Activated naive CD8-positive, alpha-beta T cell treated with anti-CD3 and anti-CD28 coated beads, Interleukin-2, amount 50 U/mL, for 16 hours (primary cell): ENCODE data around the gene POU6F2.
"Not testable (repeated sequence)": the region's sequence is repeated elsewhere in the genome, so short reads cannot be mapped to it uniquely, and the experiment has no call there.

Experiments
- DNase-seq: peaks from one replicate; pipeline ENCODE4 v3.0.0-alpha.2; 2020; ENCODE audit warnings: low read depth, low spot score

POU6F2 gene

DNA sequence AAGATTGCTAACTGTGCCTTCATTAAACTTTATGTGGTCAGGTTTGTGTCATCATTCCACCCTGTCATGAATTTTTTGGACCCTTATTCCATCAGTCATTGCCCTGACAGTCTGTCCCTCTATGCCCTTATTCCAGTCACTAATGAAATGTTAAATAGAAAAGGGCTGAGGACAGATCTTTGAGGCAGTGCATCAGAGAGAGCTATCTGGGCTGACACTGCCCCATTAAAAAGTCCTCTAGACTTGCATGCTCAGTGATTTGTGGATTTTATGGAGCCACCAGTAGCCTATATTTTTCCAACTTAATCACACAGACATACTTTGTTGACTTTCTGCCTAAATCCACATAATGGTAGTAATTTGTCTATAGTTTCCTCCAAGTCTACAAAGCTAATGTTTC, 323.8 kb downstream of the POU6F2 start:
- DNase-seq = no peak

DNA sequence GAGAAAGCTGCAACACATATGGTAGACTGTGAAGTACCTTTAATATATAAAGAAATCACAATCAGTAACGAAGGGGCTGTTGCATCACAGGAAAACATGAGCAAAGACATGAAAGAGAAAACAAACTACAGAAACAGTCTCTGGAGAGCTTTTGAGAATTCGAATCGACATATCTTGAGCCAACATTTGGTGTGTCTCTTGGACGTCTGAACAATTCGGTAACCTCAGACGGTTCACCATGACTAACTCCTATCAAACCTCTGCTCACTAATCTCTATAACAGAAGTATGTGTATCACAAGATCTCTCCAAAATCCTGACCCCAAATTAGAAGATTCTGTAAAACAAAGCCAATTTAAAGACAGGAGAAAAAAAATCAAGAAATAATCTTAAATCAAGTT, 326.5 kb downstream of the POU6F2 start:
- DNase-seq = no peak

DNA sequence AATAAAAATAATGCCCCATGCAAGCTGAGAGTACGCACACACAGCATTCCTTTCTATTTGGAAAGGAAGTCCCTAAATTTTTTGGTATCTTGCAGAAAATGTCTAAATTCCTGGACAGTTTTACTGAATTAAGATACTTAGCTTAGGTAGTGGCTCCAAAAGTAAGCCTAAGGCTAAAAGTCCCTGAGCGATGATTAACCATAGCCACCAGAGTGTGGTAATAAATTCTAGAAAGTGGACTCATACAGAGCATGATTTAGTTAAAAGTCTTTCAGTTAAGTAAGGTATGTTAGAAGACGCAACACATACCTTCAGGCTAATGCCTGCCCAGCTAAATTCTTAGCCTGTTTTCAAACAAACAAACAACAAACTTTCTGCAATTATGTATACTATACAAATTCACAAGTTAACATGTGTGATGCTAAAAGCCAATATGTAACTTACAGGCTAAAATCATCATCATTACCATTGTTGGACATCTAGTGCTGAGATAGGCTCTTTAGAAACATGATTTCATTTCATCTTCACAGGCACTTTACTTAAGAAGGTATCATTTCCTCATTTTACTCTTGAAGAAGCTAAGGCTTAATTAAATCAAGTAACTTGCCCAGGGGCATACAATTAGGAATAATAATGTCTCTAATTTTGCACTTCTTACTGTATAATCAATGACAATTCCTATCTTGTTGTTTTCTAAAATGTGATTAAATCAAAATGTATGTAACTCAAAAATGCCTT, 327.1 kb downstream of the POU6F2 start:
- no peak for DNase-seq

DNA sequence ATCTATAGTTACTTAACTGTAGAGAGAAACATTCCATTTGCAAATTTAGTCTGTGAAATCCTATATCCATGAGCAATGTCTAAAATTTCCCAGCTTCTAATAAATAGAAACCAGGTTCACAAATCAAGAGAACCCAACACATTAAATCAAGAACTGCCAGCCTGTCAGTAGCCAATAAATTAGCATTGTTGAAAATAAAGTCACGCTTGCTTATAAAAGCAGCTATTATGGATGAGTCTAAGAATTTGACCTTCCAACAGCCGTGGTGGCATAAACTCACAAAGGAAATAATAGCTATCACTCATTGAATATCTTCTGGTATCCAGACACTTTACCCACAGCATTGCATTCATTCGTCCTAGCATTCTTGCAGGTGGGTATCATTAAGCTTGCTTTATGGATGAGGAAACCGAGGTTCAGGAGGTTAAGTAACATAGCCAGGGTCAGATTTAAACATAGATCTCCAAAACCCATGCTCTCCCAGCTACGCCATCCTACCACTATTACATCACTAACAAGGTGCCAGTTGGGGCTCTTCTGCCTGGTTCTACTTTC, 328.4 kb downstream of the POU6F2 start:
- no peak for DNase-seq

DNA sequence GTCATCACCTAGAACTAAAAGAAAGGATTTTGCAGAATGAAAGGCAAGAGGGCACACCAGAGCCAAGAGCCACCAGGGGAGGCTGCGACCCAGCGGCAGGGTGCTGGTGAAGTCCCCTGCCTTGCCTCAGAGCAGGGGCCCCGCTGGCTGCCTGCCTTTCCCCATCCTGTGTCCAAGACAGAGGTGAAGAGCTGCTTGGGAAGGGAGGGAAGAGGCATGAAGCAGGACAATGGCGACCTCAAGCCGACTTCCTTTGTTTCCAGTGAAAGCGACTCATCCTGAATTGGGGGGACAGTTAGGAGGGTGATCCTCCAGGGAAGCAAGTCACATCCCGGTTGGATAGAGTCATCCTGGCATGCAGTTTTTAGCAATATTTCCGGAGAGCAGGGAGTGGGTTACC, 333.0 kb downstream of the POU6F2 start:
- DNase-seq = no peak

DNA sequence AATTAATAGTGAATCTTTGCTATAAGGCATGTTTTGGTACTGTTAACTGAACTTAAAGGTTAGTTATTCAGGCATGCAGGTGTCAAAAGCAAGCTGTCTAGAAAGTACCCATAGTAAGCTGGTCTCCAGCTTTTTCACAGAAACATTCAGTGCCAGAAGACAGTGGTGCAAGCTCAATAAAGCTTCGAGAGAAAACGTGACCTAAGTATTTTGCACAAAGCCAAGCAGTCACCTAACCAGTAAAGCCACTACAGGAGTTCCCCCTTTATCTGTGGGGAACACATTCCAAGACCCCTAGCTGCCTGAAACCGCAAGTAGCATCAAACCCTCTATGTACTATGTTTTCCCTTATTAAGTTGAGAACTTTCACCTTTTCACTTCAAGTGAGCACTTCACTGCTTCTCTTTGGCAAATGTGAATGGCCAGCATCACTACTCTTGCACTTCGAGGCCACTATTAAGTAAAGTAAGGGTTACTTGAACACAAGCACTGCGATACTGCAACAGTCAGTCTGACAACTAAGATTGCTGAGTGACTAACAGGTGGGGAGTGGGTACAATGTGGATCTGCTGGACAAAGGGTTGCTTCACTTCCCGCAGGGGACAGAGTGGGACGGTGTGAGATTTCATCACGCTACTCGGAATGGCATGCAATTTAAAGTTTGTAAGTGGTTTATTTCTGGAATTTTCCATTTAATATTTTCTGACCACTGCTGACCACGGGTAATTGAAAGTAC, 334.7 kb downstream of the POU6F2 start:
- DNase-seq = no peak

DNA sequence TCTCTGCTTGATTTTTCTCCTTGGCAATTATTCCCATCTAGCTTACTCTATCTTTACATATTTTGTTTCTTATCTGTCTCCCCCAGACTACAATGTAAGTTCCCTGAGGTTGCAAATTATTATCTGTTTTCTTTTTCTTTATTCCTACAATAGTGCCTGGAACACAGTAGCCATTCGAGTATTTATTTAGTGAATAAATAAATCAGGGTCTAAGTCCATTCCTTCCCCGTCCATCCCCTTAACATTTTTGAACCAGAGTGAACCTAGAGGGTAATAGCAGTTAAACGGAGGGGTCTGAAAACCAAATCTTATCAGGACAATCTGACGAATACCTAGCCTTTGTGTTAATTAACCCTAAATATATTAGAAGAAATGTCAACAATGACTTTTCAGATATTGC, 335.7 kb downstream of the POU6F2 start:
- no peak for DNase-seq

DNA sequence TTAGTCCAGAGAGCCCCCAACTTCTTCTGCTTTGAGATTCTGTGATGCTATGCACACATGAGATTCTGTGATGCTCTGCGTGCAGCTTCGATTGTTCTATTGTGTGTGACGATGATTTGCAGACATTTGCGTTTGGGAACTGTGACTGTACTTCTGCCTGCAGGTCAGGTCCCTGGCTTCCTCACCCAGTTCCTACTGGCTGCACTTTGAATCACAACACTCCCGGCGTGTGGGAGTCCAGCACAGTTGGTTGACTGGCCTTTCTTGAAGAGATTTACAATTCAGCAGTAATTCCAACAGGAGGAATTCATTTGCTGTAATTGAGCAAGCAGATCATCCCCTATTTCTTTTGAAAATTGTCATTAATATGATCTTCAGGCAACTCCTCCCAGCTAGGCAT, 336.3 kb downstream of the POU6F2 start:
- no peak for DNase-seq

DNA sequence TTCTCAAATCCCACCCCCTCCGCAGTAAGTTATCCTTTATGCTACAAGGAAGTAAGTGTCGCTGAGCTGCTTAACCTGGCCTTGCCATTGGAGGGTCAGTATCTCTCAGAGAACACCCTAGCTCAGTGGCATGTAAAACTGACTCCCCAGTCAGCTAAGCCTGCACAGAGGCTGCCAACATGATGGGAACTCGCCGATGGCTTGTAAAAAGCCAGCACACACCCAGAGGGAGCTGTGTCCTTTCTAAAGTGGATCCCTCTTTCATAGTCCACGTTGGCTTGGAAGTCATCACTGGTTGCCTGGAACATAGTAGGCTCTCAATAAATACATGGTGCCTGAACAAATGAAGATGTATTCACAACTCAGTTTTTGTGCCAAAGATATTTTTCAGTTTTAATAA, 339.4 kb downstream of the POU6F2 start:
- DNase-seq = no peak

DNA sequence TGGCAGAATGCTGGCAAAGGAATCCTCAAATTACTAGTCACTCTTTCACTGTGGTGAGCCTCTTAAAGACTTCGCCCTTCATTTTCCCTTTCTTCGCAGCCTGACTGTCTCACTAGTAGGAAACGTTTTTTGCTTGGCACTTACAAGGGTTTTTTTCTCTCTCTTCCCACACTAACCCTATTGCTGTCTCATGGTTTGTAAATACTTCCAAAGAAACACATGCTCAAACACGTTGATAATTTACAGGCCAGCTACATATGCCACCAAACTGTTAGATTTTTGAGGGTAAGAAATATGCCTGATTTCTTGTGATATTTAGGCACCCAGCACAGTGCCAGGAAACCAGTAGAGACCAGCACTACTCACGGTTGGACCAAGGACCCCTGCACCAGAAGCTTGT, 340.2 kb downstream of the POU6F2 start:
- DNase-seq = no peak

DNA sequence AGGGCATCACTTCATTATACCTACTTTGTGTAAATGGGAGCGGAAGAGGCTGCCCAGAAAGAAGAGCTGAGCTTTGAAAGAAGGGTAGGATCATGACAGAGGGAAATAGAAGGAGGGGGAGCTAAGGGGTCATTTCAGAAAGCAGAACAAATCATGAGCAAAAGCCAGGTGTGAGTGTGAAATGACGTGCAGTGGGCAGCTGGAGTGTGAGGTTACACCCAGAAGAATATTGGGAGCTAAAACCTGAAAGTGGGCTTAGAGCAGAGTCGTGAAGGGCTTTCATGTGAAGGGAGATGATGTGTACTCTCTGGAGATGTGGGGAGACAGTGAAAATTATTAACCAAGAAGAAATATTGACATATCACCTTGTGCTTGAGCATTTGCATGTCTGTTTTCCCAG, 343.5 kb downstream of the POU6F2 start:
- no peak for DNase-seq

DNA sequence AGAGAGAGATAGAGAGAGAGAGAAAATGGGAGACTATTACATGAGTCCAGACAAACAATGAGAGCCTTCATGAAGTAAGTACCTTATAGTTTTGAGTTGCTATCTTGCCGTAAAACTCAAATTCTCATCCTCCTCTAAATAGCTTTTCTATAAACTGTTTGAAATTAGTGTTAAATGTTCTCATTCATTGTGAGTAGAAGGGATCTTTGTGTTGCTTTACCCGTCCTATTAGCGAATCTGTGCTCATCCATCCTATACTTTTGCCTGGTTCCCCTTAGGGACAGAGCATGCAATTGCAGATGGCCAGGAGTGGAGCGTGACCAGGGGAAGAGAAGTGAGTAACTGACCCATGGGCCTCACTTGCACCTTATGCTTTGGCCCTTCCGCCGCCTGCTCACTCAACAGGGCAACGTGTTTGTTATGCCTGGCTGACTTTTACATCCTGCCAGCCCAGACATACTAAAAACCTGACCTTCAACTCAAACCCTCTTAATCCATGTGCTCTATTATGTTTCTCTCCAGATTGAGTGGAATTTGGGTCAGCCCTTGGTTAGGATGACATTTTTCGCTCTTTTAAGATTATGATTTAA, 344.3 kb downstream of the POU6F2 start:
- DNase-seq = no peak

DNA sequence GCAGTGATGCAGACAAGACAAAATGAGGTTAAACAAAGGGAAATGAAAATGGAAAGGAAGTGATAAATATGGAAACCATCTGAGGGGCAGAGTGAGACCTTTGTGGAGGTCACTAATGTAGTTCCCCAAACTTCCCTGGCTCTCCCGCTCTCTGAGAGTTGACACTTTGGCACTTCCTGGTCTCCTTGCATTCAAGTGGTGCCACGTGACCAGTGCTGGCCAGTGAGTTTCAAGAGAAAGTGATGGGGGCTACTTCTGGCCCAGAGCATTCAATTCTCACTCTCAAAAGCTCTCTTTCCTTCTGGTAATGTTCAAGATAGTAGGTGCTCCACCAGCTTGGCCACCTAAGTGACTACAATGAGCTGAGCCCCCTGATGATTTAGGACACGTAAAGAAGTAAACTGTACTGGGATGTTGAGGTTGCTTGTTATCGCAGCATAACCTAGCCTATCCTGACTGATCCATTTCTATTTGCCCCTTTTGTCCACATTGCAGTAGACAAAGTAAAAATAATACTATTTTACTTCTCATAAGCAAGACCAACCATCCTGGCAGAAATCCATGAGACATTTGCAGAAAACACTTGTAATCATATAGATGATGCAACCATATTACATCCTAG, 346.5 kb downstream of the POU6F2 start:
- DNase-seq = no peak

DNA sequence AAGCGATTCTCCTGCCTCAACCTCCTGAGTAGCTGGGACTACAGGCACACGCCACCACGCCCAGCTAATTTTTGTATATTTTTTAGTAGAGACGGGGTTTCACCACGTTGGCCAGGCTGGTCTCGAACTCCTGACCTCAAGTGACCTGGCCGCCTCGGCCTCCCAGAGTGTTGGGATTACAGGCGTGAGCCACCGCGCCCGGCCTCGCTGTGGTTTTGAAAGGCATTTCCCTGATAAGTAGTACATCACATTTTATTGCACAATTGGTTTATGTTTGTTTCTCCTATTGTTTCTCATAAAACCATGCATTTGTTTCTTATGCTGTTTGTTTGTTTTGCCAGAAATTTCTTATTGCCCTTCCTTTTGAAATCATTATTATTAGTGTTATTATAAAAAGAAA, 353.9 kb downstream of the POU6F2 start:
- DNase-seq = not testable (repeated sequence)

DNA sequence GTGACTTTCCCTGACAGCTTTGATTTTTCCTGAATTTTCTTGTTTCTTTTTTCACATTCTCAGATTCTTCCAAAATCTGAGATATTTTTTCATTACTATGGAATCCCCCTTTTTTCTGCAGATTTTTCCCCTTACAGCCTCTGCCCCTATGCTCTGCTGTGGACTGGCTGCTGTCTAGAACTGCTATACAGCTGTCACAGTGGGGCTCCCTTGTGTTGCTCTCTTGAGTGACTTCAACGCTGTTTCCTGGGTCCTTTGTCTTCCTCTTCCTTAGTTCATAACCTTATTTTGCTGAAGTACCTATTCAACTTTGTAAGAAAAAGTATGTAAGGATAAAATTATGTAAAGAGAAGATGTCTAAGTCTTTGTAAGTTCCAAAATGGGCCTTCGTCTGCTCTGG, 354.4 kb downstream of the POU6F2 start:
- no peak for DNase-seq

DNA sequence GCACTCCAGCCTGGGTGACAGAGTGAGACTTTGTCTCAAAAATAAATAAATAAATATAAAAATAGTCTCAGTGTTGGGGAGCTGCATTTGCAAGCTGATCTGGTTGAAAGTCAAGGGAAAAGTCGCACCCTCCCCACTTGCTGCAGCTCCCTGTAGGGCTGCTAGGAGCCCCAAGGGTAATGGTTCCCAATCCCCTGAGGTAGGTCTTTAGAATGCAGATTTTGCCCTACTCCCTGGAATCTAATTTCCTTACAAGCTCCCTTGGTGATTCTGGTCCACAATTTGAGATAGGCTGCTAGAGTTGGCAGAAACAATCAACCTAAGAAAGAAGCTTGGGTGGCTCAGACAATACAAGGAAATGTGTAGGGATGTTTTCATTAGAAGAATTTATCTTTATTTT, 356.0 kb downstream of the POU6F2 start:
- DNase-seq = no peak

DNA sequence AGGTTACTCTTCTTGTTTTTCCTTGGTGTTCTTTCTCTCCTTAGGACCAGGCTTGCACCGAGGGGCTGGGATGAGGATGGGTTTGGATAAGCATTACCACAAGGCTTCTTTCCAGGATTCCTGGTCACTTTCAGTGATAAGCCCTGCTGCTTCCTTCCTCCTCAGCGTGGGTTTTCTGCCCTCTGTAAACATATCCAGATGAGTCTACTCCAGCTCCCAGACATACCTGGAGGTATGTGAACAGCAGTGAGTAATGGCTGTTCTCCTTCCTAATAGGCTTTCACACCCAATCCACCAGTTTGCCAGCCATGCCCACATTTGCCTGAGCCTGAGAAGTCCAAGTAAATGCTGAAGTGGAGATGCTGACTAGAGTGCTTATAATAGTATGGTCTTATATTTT, 358.7 kb downstream of the POU6F2 start:
- no peak for DNase-seq

DNA sequence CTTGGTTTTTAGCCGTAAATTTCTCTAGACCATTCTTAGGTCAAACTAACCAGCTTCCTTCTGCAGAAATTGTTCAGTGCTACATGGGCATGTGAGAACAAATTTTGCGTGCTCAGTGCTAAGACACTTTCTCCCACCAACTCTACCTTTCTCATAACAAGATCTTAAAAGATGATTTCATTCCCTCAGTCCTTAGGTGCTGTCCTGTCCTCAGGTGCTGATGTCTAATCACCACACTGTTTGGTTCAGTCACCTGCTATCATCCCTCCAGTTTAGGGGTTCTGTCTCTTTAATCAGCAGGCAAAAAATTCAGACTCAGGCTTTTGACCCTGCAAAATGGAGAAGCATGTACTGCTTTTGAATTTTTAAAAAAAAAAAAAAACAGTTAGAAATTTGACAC, 361.0 kb downstream of the POU6F2 start:
- DNase-seq = no peak

DNA sequence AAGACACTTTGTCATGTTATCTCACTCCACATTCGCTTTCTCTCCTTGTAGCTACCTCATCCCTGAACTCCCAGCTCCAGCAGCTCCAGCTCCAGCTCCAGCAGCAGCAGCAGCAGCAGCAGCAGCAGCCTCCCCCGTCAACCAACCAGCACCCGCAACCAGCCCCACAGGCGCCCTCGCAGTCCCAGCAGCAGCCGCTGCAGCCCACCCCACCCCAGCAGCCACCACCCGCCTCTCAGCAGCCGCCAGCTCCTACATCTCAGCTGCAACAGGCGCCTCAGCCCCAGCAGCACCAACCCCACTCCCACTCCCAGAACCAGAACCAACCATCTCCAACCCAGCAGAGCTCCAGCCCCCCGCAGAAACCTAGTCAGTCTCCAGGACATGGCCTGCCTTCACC, 361.9 kb downstream of the POU6F2 start:
- no peak for DNase-seq

DNA sequence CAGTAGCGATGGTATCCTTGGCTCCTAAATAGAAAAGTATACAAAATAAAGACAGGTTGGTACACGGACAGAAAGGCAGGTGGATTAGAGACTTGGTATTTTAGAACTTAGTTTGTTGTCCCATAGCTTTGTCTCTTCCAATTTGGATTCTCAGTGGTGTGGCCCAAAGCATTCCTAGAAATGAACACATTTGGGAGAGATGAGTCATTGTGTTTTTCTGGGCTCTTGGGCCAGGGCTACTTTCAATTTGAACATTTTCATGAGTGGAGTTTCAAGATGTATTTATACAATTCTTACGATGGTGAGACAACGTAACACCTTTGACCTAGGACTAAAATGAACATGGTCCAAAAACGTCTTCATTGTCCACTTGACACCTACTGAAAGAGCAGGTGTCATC, 363.4 kb downstream of the POU6F2 start:
- no peak for DNase-seq

DNA sequence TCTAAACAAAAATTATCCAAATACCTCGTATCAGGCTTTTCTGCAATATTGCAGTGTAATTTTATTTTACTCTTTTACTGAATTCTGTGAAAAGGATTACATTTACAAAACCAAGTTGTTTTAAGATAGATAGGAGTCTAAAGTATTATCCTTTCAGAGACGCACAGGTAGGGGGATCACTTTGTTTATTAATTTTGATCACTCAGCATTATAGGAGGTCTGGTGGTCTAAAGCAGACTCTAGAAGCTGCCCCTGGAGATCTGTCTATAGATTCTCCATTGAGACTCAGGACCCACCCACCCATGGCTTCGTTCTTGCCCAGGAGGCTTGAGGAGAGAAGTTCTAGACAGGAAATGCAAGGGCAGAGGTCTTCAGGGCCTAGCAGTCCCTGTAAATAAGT, 365.1 kb downstream of the POU6F2 start:
- DNase-seq = no peak

DNA sequence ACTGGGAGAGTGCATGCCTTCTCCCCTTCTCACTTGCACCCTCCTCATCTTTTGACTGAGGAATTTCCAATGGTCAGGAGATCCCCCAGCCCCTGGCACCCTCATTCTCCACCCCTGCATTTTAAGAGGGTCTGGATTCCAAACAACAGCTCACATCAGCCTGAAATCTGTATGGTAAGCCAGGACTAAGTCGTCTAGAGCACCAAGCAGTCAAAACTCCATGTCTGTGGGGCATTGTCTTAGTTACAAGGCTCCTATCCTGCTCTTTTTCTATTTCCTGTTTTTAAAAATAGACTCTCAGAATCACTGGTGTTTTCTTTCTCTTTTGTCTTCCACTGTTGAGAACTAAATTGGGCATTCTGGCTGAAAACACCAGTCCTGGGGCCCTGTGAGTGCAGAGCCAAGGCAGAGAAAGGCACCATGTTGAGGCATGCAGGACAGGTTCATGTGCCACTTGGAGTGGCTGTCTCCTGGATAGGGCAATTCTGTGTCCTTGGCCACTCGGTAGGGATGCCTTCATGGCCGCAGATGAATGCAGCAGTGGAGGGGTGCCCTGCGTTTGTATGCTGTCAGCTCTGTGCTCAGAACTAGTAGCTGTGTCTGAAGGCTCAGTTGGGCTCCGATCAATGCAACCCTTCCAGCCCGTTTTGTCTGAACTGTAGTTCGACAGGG, 371.9 kb downstream of the POU6F2 start:
- DNase-seq = no peak
